ENCODE data around the gene LAMA3.

Gene LAMA3

GRCh38 chr18:23880931-23881617 lies 191.8 kb downstream of the LAMA3 start:
- no peak overlapping the region for H3K9ac ChIP-seq (ENCODE audit: low read depth, low read length)
- no peaks in the 10 kb centered on the region for H3K27me3 ChIP-seq (ENCODE audit: control insufficient read depth, insufficient read depth, low read length)
- H3K4me3 ChIP-seq (ENCODE audit: low read depth, low read length) = no peak overlapping the region
- no peaks in the 10 kb centered on the region for H3K9me3 ChIP-seq (ENCODE audit: control insufficient read depth, insufficient read depth, low read length)
- H3K36me3 ChIP-seq (ENCODE audit: control insufficient read depth, insufficient read depth, low read length) = no peaks in the 10 kb centered on the region
- H3K4me1 ChIP-seq (ENCODE audit: control insufficient read depth, insufficient read depth, low read length) = no peaks in the 10 kb centered on the region

GRCh38 chr18:23881778-23882177 lies 192.5 kb downstream of the LAMA3 start:
- H3K4me3 ChIP-seq (ENCODE audit: low read depth, low read length) = no peak overlapping the region
- H3K36me3 ChIP-seq (ENCODE audit: control insufficient read depth, insufficient read depth, low read length) = no peaks in the 10 kb centered on the region
- H3K4me1 ChIP-seq (ENCODE audit: control insufficient read depth, insufficient read depth, low read length) = no peaks in the 10 kb centered on the region
- no peaks in the 10 kb centered on the region for H3K9me3 ChIP-seq (ENCODE audit: control insufficient read depth, insufficient read depth, low read length)
- no peak overlapping the region for H3K9ac ChIP-seq (ENCODE audit: low read depth, low read length)
- no peaks in the 10 kb centered on the region for H3K27me3 ChIP-seq (ENCODE audit: control insufficient read depth, insufficient read depth, low read length)

GRCh38 chr18:23882616-23883276 lies 193.5 kb downstream of the LAMA3 start:
- Histone ChIP-seq H3K9me3 (ENCODE audit: control insufficient read depth, insufficient read depth, low read length) (no peaks in the 10 kb centered on the region), H3K4me1 (ENCODE audit: control insufficient read depth, insufficient read depth, low read length) (no peaks in the 10 kb centered on the region), H3K27me3 (ENCODE audit: control insufficient read depth, insufficient read depth, low read length) (no peaks in the 10 kb centered on the region), H3K36me3 (ENCODE audit: control insufficient read depth, insufficient read depth, low read length) (no peaks in the 10 kb centered on the region), H3K9ac (ENCODE audit: low read depth, low read length) (no peak overlapping the region), H3K4me3 (ENCODE audit: low read depth, low read length) (no peak overlapping the region)

GRCh38 chr18:23883277-23883790 lies 194.1 kb downstream of the LAMA3 start:
- H3K27me3 ChIP-seq (ENCODE audit: control insufficient read depth, insufficient read depth, low read length) = no peaks in the 10 kb centered on the region
- H3K36me3 ChIP-seq (ENCODE audit: control insufficient read depth, insufficient read depth, low read length) = no peaks in the 10 kb centered on the region
- H3K9me3 ChIP-seq (ENCODE audit: control insufficient read depth, insufficient read depth, low read length) = no peaks in the 10 kb centered on the region
- H3K4me3 ChIP-seq (ENCODE audit: low read depth, low read length) = no peak overlapping the region
- no peaks in the 10 kb centered on the region for H3K4me1 ChIP-seq (ENCODE audit: control insufficient read depth, insufficient read depth, low read length)
- no peak overlapping the region for H3K9ac ChIP-seq (ENCODE audit: low read depth, low read length)

GRCh38 chr18:23884681-23885375 lies 195.6 kb downstream of the LAMA3 start:
- Histone ChIP-seq H3K4me3 (ENCODE audit: low read depth, low read length) (no peak overlapping the region), H3K9ac (ENCODE audit: low read depth, low read length) (no peak overlapping the region), H3K27me3 (ENCODE audit: control insufficient read depth, insufficient read depth, low read length) (no peaks in the 10 kb centered on the region), H3K4me1 (ENCODE audit: control insufficient read depth, insufficient read depth, low read length) (no peaks in the 10 kb centered on the region), H3K36me3 (ENCODE audit: control insufficient read depth, insufficient read depth, low read length) (no peaks in the 10 kb centered on the region), H3K9me3 (ENCODE audit: control insufficient read depth, insufficient read depth, low read length) (no peaks in the 10 kb centered on the region)

- Histone ChIP-seq H3K36me3 (ENCODE audit: control insufficient read depth, insufficient read depth, low read length) (no peaks in the 10 kb centered on the region), H3K9ac (ENCODE audit: low read depth, low read length) (no peak overlapping the region), H3K27me3 (ENCODE audit: control insufficient read depth, insufficient read depth, low read length) (no peaks in the 10 kb centered on the region), H3K9me3 (ENCODE audit: control insufficient read depth, insufficient read depth, low read length) (no peaks in the 10 kb centered on the region), H3K4me3 (ENCODE audit: low read depth, low read length) (no peak overlapping the region), H3K4me1 (ENCODE audit: control insufficient read depth, insufficient read depth, low read length) (no peaks in the 10 kb centered on the region)
Observed at GRCh38 chr18:23885750-23886149, 196.5 kb downstream of the LAMA3 start.

GRCh38 chr18:23887035-23887434 lies 197.8 kb downstream of the LAMA3 start:
- Histone ChIP-seq H3K4me1 (ENCODE audit: control insufficient read depth, insufficient read depth, low read length) (no peaks in the 10 kb centered on the region), H3K4me3 (ENCODE audit: low read depth, low read length) (no peak overlapping the region), H3K9ac (ENCODE audit: low read depth, low read length) (no peak overlapping the region), H3K36me3 (ENCODE audit: control insufficient read depth, insufficient read depth, low read length) (no peaks in the 10 kb centered on the region), H3K27me3 (ENCODE audit: control insufficient read depth, insufficient read depth, low read length) (no peaks in the 10 kb centered on the region), H3K9me3 (ENCODE audit: control insufficient read depth, insufficient read depth, low read length) (no peaks in the 10 kb centered on the region)

- no peak overlapping the region for H3K4me3 ChIP-seq (ENCODE audit: low read depth, low read length)
- no peak overlapping the region for H3K9ac ChIP-seq (ENCODE audit: low read depth, low read length)
- H3K27me3 ChIP-seq (ENCODE audit: control insufficient read depth, insufficient read depth, low read length) = no peaks in the 10 kb centered on the region
- no peaks in the 10 kb centered on the region for H3K36me3 ChIP-seq (ENCODE audit: control insufficient read depth, insufficient read depth, low read length)
- no peaks in the 10 kb centered on the region for H3K9me3 ChIP-seq (ENCODE audit: control insufficient read depth, insufficient read depth, low read length)
- H3K4me1 ChIP-seq (ENCODE audit: control insufficient read depth, insufficient read depth, low read length) = no peaks in the 10 kb centered on the region
Observed at GRCh38 chr18:23887493-23887892, 198.2 kb downstream of the LAMA3 start.

- no peaks in the 10 kb centered on the region for H3K4me1 ChIP-seq (ENCODE audit: control insufficient read depth, insufficient read depth, low read length)
- no peak overlapping the region for H3K9ac ChIP-seq (ENCODE audit: low read depth, low read length)
- no peaks in the 10 kb centered on the region for H3K36me3 ChIP-seq (ENCODE audit: control insufficient read depth, insufficient read depth, low read length)
- no peak overlapping the region for H3K4me3 ChIP-seq (ENCODE audit: low read depth, low read length)
- no peaks in the 10 kb centered on the region for H3K27me3 ChIP-seq (ENCODE audit: control insufficient read depth, insufficient read depth, low read length)
- no peaks in the 10 kb centered on the region for H3K9me3 ChIP-seq (ENCODE audit: control insufficient read depth, insufficient read depth, low read length)
Observed at GRCh38 chr18:23888881-23889280, 199.6 kb downstream of the LAMA3 start.

GRCh38 chr18:23889907-23890306 lies 200.7 kb downstream of the LAMA3 start:
- no peaks in the 10 kb centered on the region for H3K4me1 ChIP-seq (ENCODE audit: control insufficient read depth, insufficient read depth, low read length)

GRCh38 chr18:23890589-23890988 lies 201.3 kb downstream of the LAMA3 start:
- Histone ChIP-seq H3K9me3 (ENCODE audit: control insufficient read depth, insufficient read depth, low read length) (no peaks in the 10 kb centered on the region), H3K4me3 (ENCODE audit: low read depth, low read length) (no peak overlapping the region), H3K36me3 (ENCODE audit: control insufficient read depth, insufficient read depth, low read length) (no peaks in the 10 kb centered on the region)

More at GRCh38 chr18:23889907-23890306, 200.7 kb downstream of the LAMA3 start:
- no peak overlapping the region for H3K4me3 ChIP-seq (ENCODE audit: low read depth, low read length)
- no peaks in the 10 kb centered on the region for H3K36me3 ChIP-seq (ENCODE audit: control insufficient read depth, insufficient read depth, low read length)
- H3K9me3 ChIP-seq (ENCODE audit: control insufficient read depth, insufficient read depth, low read length) = no peaks in the 10 kb centered on the region
- H3K27me3 ChIP-seq (ENCODE audit: control insufficient read depth, insufficient read depth, low read length) = no peaks in the 10 kb centered on the region
- H3K9ac ChIP-seq (ENCODE audit: low read depth, low read length) = no peak overlapping the region

More at GRCh38 chr18:23890589-23890988, 201.3 kb downstream of the LAMA3 start:
- H3K4me1 ChIP-seq (ENCODE audit: control insufficient read depth, insufficient read depth, low read length) = no peaks in the 10 kb centered on the region
- H3K9ac ChIP-seq (ENCODE audit: low read depth, low read length) = no peak overlapping the region
- H3K27me3 ChIP-seq (ENCODE audit: control insufficient read depth, insufficient read depth, low read length) = no peaks in the 10 kb centered on the region

Data from iPS-15b (cell line).